GM13976 (cell line): ENCODE data around the gene CCNY.

Experiments used
- DNase-seq: peaks from one replicate; pipeline ENCODE4 v3.0.0; 2012; ENCODE audit warnings: low spot score
- in situ Hi-C: fragments of 300-500 bp; cut with MboI; formaldehyde crosslinking; loops from one replicate; pipeline ENCODE4 v1.12.0; 2022; ENCODE audit warnings: low sequenced_read_pairs, mixed read lengths, inconsistent platforms; ENCODE audit not compliant: unreplicated experiment
- TF ChIP-seq, protein P1 (sequence below): IDR thresholded peaks from 2 replicates; pipeline ENCODE4 v1.5.1; 2012; ENCODE audit warnings: borderline replicate concordance, mild to moderate bottlenecking; ENCODE audit not compliant: insufficient read depth; ENCODE audit errors: extremely low read depth, missing control alignments, control extremely low read depth

The CCNY gene

DNA sequence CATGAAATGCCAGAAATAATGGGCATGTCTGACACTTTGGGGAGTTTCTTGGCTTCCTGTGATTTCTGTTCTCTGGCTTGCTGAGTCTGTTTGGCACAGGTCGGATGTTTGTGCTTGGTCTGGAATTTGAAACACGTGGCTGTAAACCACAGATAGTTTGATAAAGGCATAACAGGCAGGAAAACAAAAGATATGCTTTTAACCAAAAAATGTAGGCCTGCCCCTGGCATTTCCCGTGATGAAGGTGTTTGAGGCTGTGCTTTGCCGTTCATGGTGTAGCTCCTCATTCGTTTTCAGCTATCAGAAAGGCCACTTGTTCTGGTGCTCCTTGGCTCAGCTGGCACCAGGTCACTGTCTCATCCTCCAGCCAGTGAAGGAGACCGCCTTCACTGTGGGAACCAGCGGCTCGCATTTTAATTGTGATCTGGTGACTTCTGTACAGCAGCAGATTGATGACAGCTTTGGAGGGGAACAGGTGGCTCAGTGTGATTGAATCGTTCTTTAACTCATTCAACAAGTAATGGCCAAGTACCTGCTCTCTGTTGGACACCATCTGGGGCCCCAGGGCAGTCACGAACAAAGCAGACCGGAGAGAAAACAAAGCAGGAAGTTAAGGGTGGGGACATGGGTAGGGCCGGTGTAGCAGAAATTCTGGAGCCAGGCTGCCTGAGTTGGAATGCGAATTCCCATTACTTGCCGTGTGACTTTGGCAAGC lies 111.5 kb downstream of the CCNY start:
- TF ChIP-seq, protein P1, sequence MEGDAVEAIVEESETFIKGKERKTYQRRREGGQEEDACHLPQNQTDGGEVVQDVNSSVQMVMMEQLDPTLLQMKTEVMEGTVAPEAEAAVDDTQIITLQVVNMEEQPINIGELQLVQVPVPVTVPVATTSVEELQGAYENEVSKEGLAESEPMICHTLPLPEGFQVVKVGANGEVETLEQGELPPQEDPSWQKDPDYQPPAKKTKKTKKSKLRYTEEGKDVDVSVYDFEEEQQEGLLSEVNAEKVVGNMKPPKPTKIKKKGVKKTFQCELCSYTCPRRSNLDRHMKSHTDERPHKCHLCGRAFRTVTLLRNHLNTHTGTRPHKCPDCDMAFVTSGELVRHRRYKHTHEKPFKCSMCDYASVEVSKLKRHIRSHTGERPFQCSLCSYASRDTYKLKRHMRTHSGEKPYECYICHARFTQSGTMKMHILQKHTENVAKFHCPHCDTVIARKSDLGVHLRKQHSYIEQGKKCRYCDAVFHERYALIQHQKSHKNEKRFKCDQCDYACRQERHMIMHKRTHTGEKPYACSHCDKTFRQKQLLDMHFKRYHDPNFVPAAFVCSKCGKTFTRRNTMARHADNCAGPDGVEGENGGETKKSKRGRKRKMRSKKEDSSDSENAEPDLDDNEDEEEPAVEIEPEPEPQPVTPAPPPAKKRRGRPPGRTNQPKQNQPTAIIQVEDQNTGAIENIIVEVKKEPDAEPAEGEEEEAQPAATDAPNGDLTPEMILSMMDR: no peak
- in situ Hi-C loops: no loop called here
- no peak for DNase-seq

DNA sequence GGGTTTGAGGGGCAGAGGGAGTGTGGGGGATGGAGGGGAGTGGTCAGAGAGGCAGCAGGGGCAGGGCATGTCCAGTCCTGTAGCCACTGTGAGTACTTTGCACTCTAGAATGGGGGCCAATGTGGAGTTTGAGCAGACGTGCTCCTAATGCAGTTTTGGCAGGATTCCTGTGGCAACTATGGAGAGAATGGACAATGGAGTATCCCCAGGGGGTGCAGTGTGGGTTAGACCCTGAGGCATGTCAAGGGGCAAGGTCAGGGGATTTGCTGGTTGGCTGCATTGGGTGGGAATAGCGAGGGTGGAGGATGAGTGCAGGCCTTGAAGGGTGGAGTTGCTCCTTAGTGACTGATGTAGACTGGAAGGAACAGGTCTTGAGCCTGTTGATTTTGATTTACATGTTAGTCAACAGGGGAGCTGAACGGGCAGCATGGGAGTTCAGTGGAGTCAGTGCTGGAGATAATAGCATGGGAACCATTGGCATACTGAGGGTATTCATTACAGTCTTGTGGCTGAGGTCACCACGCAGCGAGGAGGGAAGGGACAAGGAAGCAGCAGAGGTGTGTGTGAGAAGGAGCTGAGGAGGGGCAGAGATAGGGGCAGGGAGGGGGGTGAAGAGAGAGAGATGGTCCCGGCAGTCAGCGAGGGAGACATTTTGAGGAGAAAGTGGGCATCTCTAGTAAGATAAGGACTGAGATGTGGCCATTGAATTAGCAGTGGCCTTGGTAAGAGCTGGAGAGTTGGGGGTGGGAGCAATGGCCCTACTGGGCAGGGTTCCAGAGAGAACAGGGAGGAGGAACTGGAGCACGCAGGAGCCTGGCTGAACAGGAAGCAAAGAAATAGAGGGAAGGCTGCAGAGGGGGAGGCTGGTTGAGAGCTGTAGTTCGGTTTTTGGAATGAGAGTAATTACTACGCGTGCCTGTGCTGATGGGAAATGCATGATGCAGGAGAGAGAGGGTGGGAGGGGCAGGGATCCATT lies 112.7 kb downstream of the CCNY start:
- DNase-seq: no peak
- in situ Hi-C loops: no loop called here
- TF ChIP-seq, protein P1: no peak

DNA sequence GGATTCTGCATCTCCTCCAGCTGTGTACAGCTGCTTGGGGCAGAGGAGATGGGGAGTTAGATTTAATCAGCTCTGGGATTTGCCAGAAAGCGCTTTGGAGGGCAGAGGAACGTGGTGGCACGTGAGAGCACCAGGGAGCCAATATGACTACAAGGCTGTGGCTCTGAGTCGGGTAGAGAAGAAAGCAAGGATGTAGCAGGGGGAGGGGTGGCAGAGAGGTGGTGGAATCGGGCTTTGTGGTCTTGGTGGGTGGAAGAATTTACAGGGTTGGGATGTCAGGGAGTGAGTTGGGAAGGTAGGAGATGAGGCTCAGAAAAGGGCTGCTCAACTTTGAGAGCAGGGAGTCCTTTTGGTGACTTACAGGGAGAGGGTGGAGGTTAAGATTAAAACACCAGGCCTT lies 113.6 kb downstream of the CCNY start:
- DNase-seq: no peak
- in situ Hi-C loops: no loop called here
- TF ChIP-seq, protein P1: no peak

DNA sequence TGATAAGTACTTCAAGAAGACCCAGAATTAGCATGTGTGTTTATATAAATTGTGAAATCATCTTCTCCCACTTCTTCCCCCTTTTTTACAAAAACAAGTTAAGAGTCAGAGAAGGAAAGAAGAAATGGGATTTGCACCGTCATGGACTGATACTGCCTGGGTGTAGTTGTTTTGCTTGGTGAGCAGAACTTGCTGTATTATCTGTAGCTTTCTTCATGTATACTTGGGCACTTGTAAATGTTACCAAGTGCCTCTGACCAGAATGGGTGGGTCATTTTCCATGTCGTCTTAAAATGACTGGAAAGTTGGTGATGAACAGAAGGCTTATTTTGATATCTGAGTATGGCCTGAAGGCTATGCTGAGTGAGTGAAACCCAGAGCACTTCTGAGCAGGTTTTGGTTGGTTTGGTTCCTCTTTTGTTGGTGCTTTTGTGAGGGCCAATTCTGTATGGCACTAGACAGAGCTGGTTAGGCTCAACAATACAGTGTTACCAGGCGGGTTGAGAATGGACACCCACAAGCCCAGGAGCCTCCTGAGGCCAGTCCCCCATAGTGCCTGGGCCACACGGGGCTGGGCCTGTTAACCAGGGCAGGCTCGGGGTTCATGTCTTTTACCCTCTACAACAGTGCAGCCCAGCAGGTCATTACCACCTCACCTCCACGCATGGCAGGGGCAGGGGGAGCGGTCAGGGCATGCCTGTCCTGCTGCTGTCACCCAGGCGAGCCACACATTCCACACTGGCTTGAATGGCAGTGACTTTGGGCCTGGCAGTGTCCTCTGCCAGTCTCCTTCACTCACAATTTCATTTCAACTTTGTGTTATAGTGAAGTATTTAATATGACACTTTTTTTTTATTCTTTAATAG lies 115.1 kb downstream of the CCNY start:
- in situ Hi-C loops: no loop called here
- TF ChIP-seq, protein P1: peak; percentile 3
- DNase-seq: peak; percentile 71

DNA sequence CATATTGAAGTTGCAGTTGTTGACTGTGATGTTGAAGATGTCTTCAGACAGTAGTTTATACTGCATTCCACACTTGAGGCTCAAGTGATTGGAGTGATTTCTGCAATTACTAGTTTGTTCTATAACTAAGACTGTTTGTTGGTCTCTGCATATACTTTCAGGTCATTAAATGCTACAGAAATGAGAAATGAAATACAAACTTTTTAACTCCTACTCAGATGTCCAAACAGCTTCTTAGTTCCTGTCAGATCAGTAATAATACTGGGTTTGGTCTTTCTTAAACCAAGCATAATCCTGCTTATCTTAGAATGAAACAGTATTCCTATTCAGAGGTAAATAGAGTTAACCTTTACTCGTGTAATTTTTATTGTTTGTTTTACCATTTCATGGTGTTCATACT lies 115.9 kb downstream of the CCNY start:
- in situ Hi-C loops: no loop called here
- TF ChIP-seq, protein P1: no peak
- DNase-seq: no peak

DNA sequence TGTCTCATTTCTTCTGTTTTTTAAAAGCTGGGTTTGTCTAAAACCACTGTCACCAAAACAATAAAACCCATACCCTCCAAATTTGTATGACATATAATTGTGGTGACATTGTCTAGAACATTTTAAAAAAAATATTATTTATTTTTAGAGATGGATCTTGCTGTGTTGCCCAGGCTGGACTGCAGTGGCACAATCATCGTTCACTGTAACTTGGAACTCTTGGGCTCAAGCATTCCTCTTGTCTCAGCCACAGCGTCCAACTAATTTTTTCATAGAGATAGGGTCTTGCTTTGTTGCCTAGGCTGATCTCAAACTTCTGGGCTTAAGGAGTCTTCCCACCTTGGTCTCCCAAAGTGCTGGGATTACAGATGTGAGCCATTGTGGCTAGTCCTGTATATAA lies 116.5 kb downstream of the CCNY start:
- DNase-seq: no peak
- in situ Hi-C loops: no loop called here
- TF ChIP-seq, protein P1: no peak
